ENCODE data around the gene SIK3.

GRCh38 chr11:117087446-117087845 lies 10.8 kb downstream of the SIK3 start:
- TF ChIP-seq EZH2 (IDR thresholded peaks at IDR 0.05; ENCODE audit: borderline replicate concordance, low read depth, low read length, severe bottlenecking) = no peak
- TF ChIP-seq MYC (IDR thresholded peaks at IDR 0.05; ENCODE audit: low read depth, low read length) = no peak
- no peak for TF ChIP-seq POLR2AphosphoS5 (IDR thresholded peaks at IDR 0.05; ENCODE audit: insufficient read depth, low read depth, low read length)
- TF ChIP-seq CTCF (IDR thresholded peaks at IDR 0.05; ENCODE audit: extremely low read depth in 1 of 2, insufficient read depth in 1 of 2, low read depth in 1 of 2, low read length in 2 of 2) = no peak
- no peak for TF ChIP-seq POLR2A (IDR thresholded peaks at IDR 0.05; ENCODE audit: low read depth, low read length)
- TF ChIP-seq MAX (IDR thresholded peaks at IDR 0.05; ENCODE audit: insufficient read depth, insufficient read length) = no peak

Measured in endothelial cell of umbilical vein (primary cell).